ENCODE data around the gene GNB4. TPM values are rescaled to one million over a fixed set of nuclear protein-coding genes. Genes with fewer than 3 reads are reported as not detected.

Gene GNB4
- polyA plus RNA-seq, 1 donor from 2014 or later: 42.8 TPM

DNA sequence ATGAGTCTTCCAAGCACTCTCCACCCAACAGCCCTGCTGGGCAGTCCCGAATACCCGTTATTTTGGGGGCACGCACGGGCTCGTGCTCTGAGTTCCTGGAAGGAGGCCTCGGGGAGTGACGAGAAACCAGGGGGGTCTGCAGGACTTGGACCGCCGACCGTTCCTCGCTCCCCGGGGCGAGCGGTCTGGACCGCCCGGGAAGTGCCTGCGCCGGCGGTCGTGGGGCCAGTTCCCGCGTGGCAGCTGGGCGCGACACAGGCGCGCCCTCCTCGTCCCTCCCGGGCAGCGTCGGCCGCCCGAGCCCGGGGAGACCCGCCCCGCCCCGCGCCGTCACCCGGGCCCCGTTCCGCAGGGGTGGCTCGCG lies 387 bp downstream of the GNB4 start:
- Histone ChIP-seq H3K4me2 (ENCODE audit: low read length) (peak overlapping the region; percentile 75), H3K9me2 (ENCODE audit: insufficient read depth, low read length) (no peaks in the 10 kb centered on the region), H3F3A (ENCODE audit: insufficient read depth, low read length, poor library complexity, severe bottlenecking) (peaks cover 6% of the 10 kb centered on the region), H3K36me3 (ENCODE audit: insufficient read depth, low read length) (no peaks in the 10 kb centered on the region), H3K27me3 (ENCODE audit: insufficient read depth, low read depth, low read length) (no peaks in the 10 kb centered on the region), H2AFZ (ENCODE audit: low read depth, low read length) (peak overlapping the region; percentile 38), H3K9me3 (ENCODE audit: low read length) (no peaks in the 10 kb centered on the region), H3K9ac (ENCODE audit: low read length) (peak overlapping the region; percentile 90), H4K20me1 (ENCODE audit: insufficient read depth) (no peaks in the 10 kb centered on the region), H3K79me2 (replicated peaks; ENCODE audit: insufficient read depth, low read length) (peaks cover 4% of the 10 kb centered on the region), H3K27ac (ENCODE audit: low read length) (peak overlapping the region; percentile 13), H3K4me3 (ENCODE audit: low read length) (peak overlapping the region; percentile 80)
- TF ChIP-seq SMC3 (conservative IDR thresholded peaks at IDR 0.05; ENCODE audit: poor library complexity): no peak
- no peak for TF ChIP-seq EZH2 (IDR thresholded peaks at IDR 0.05; ENCODE audit: borderline replicate concordance, insufficient read depth, low read length, poor library complexity, severe bottlenecking)

DNA sequence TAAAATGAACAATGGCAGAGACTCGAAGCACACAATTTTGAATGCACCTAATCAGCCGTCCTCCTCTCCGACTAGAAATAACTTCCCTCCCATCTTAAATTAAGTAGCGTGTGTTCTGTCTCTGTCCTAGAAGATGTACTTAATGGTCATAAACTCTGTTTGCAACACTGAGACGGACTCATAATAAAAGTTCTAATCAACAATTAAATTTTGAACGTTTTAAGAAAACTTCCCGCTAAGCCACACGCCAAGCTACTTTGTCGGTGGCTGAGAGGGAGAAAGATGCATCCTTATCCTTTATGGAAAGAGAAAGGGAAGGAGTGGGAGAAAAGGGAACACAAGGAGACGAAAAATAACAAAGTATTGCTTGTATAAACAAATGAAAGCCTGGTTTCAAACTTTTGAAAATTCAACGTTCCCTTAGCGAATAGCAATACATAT lies 989 bp downstream of the GNB4 start:
- H3K9me3 ChIP-seq (ENCODE audit: low read length): no peaks in the 10 kb centered on the region
- peaks cover 6% of the 10 kb centered on the region for H3F3A ChIP-seq (ENCODE audit: insufficient read depth, low read length, poor library complexity, severe bottlenecking)
- TF ChIP-seq MXI1 (conservative IDR thresholded peaks at IDR 0.05; ENCODE audit: poor library complexity, severe bottlenecking) (no peak), POLR2AphosphoS5 (IDR thresholded peaks at IDR 0.05) (no peak), TAF1 (IDR thresholded peaks at IDR 0.05; ENCODE audit: low read depth) (no peak), RAD21 (conservative IDR thresholded peaks at IDR 0.05) (no peak), EZH2 (IDR thresholded peaks at IDR 0.05; ENCODE audit: borderline replicate concordance, insufficient read depth, low read length, poor library complexity, severe bottlenecking) (no peak), EP300 (conservative IDR thresholded peaks at IDR 0.05; ENCODE audit: poor library complexity, severe bottlenecking) (no peak), SMC3 (conservative IDR thresholded peaks at IDR 0.05; ENCODE audit: poor library complexity) (no peak)
- TF ChIP-seq, protein P1, sequence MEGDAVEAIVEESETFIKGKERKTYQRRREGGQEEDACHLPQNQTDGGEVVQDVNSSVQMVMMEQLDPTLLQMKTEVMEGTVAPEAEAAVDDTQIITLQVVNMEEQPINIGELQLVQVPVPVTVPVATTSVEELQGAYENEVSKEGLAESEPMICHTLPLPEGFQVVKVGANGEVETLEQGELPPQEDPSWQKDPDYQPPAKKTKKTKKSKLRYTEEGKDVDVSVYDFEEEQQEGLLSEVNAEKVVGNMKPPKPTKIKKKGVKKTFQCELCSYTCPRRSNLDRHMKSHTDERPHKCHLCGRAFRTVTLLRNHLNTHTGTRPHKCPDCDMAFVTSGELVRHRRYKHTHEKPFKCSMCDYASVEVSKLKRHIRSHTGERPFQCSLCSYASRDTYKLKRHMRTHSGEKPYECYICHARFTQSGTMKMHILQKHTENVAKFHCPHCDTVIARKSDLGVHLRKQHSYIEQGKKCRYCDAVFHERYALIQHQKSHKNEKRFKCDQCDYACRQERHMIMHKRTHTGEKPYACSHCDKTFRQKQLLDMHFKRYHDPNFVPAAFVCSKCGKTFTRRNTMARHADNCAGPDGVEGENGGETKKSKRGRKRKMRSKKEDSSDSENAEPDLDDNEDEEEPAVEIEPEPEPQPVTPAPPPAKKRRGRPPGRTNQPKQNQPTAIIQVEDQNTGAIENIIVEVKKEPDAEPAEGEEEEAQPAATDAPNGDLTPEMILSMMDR (IDR thresholded peaks at IDR 0.05; ENCODE audit: poor library complexity, severe bottlenecking): no peak
- TF ChIP-seq, protein P2, sequence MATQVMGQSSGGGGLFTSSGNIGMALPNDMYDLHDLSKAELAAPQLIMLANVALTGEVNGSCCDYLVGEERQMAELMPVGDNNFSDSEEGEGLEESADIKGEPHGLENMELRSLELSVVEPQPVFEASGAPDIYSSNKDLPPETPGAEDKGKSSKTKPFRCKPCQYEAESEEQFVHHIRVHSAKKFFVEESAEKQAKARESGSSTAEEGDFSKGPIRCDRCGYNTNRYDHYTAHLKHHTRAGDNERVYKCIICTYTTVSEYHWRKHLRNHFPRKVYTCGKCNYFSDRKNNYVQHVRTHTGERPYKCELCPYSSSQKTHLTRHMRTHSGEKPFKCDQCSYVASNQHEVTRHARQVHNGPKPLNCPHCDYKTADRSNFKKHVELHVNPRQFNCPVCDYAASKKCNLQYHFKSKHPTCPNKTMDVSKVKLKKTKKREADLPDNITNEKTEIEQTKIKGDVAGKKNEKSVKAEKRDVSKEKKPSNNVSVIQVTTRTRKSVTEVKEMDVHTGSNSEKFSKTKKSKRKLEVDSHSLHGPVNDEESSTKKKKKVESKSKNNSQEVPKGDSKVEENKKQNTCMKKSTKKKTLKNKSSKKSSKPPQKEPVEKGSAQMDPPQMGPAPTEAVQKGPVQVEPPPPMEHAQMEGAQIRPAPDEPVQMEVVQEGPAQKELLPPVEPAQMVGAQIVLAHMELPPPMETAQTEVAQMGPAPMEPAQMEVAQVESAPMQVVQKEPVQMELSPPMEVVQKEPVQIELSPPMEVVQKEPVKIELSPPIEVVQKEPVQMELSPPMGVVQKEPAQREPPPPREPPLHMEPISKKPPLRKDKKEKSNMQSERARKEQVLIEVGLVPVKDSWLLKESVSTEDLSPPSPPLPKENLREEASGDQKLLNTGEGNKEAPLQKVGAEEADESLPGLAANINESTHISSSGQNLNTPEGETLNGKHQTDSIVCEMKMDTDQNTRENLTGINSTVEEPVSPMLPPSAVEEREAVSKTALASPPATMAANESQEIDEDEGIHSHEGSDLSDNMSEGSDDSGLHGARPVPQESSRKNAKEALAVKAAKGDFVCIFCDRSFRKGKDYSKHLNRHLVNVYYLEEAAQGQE (IDR thresholded peaks at IDR 0.05; ENCODE audit: borderline replicate concordance): no peak
- peaks cover 4% of the 10 kb centered on the region for H3K79me2 ChIP-seq (replicated peaks; ENCODE audit: insufficient read depth, low read length)
- H4K20me1 ChIP-seq (ENCODE audit: insufficient read depth): no peaks in the 10 kb centered on the region
- no peak overlapping the region for H2AFZ ChIP-seq (ENCODE audit: low read depth, low read length)
- H3K4me2 ChIP-seq (ENCODE audit: low read length): peak overlapping the region; percentile 75
- H3K36me3 ChIP-seq (ENCODE audit: insufficient read depth, low read length): no peaks in the 10 kb centered on the region
- H3K27ac ChIP-seq (ENCODE audit: low read length): no peak overlapping the region
- peak overlapping the region; percentile 90 for H3K9ac ChIP-seq (ENCODE audit: low read length)
- no peaks in the 10 kb centered on the region for H3K9me2 ChIP-seq (ENCODE audit: insufficient read depth, low read length)
- no peaks in the 10 kb centered on the region for H3K27me3 ChIP-seq (ENCODE audit: insufficient read depth, low read depth, low read length)
- H3K4me3 ChIP-seq (ENCODE audit: low read length): peak overlapping the region; percentile 80
